ENCODE results near the gene PLEKHM1. TPM values are rescaled to one million over a fixed set of nuclear protein-coding genes. Genes with fewer than 3 reads are reported as not detected.

Gene PLEKHM1
- total and polyA plus RNA-seq, 10 donors: 7.4 to 121 (median 80.0) TPM

- no peak overlapping the region for H3K27ac ChIP-seq
- peak; percentile 71 for DNase-seq
- H3K4me1 ChIP-seq: peaks cover 0 to 47% (median 34%) of the 10 kb centered on the region in 6 donors
- peaks cover 0 to 13% (median 0%) of the 10 kb centered on the region in 7 donors for H3K27me3 ChIP-seq (replicated peaks in 1 of 7)
- intact Hi-C loops (cut with DNase I; ENCODE audit: low total_unique reads): no loop called here
- WGBS, 5 donors: 60 to 85% (median 81%) methylated on average over 5 of the region's 5 CpGs
- TF ChIP-seq POLR2A (IDR thresholded peaks at IDR 0.05): no peak
- no peak for TF ChIP-seq CTCF (IDR thresholded peaks at IDR 0.05 in 8 of 11, conservative IDR thresholded peaks at IDR 0.05 in 3 of 11)
- TF ChIP-seq POLR2AphosphoS5 (IDR thresholded peaks at IDR 0.05): no peak
- H3K36me3 ChIP-seq: peaks cover 0 to 59% (median 38%) of the 10 kb centered on the region in 6 donors
- no peaks in the 10 kb centered on the region for H3K9me3 ChIP-seq
- no peak overlapping the region for H3K4me3 ChIP-seq
These were observed 55.0 kb downstream of the PLEKHM1 start for GRCh38 chr17:45435481-45435880.

GRCh38 chr17:45433159-45433535, 57.4 kb downstream of the PLEKHM1 start:
- Histone ChIP-seq H3K36me3 (peaks cover 0 to 47% (median 23%) of the 10 kb centered on the region in 6 donors), H3K9me3 (no peaks in the 10 kb centered on the region), H3K4me3 (peak overlapping the region in 4 of 8 donors; percentile 64 to 82 (median 66)), H3K27me3 (replicated peaks in 1 of 7) (peaks cover 0 to 25% (median 0%) of the 10 kb centered on the region in 7 donors), H3K27ac (peak overlapping the region in 5 of 8 donors; percentile 69 to 93 (median 83)), H3K4me1 (peaks cover 9 to 66% (median 53%) of the 10 kb centered on the region in 6 donors)
- intact Hi-C loops (cut with DNase I; ENCODE audit: low total_unique reads): no loop called here
- no peak for DNase-seq
- 61 to 71% (median 64%) methylated on average over 2 to 4 of the region's 4 CpGs for WGBS, 5 donors
- TF ChIP-seq POLR2AphosphoS5 (IDR thresholded peaks at IDR 0.05) (no peak), POLR2A (IDR thresholded peaks at IDR 0.05) (no peak), CTCF (IDR thresholded peaks at IDR 0.05 in 8 of 11, conservative IDR thresholded peaks at IDR 0.05 in 3 of 11) (no peak)

- Histone ChIP-seq H3K4me3 (peak within 1 kb of the TSS; percentile 27 to 82 (median 63)), H3K27me3 (replicated peaks in 1 of 7) (peaks cover 0 to 25% (median 0%) of the 10 kb centered on the region in 7 donors), H3K36me3 (peaks cover 0 to 42% (median 18%) of the 10 kb centered on the region in 6 donors), H3K27ac (peak within 1 kb of the TSS; percentile 45 to 93 (median 74)), H3K9me3 (no peaks in the 10 kb centered on the region), H3K4me1 (peaks cover 14 to 72% (median 59%) of the 10 kb centered on the region in 6 donors)
- intact Hi-C loops (cut with DNase I; ENCODE audit: low total_unique reads): no loop called here
- TF ChIP-seq POLR2AphosphoS5 (IDR thresholded peaks at IDR 0.05): peak; percentile 49 to 78 (median 72)
- TF ChIP-seq POLR2A (IDR thresholded peaks at IDR 0.05): no peak
- 0 to 10% (median 2%) methylated on average over 12 to 66 of the region's 66 CpGs for WGBS, 5 donors
- peak; percentile 94 for DNase-seq
These were observed 57.9 kb downstream of the PLEKHM1 start, which contains the start of gene ARHGAP27 for GRCh38 chr17:45432405-45433158. TSS of gene ARHGAP27 (minus strand) at chr17:45432870. CDS start at chr17:45430279, 2,591 bp downstream.

- intact Hi-C loops (cut with DNase I; ENCODE audit: low total_unique reads): no loop called here
- H3K27ac ChIP-seq: peak overlapping the region; percentile 45 to 93 (median 74)
- peaks cover 0 to 25% (median 0%) of the 10 kb centered on the region in 7 donors for H3K27me3 ChIP-seq (replicated peaks in 1 of 7)
- H3K4me1 ChIP-seq: peaks cover 14 to 77% (median 63%) of the 10 kb centered on the region in 6 donors
- no peaks in the 10 kb centered on the region for H3K9me3 ChIP-seq
- peak overlapping the region; percentile 27 to 82 (median 63) for H3K4me3 ChIP-seq
- no peak for TF ChIP-seq CTCF (IDR thresholded peaks at IDR 0.05 in 8 of 11, conservative IDR thresholded peaks at IDR 0.05 in 3 of 11)
- no peak for TF ChIP-seq POLR2A (IDR thresholded peaks at IDR 0.05)
- TF ChIP-seq POLR2AphosphoS5 (IDR thresholded peaks at IDR 0.05): peak; percentile 41 to 83 (median 74)
- 0 to 1% (median 0%) methylated on average over 17 to 64 of the region's 64 CpGs for WGBS, 5 donors
- peaks cover 0 to 41% (median 10%) of the 10 kb centered on the region in 6 donors for H3K36me3 ChIP-seq
- DNase-seq: peak; percentile 96
These were observed 58.8 kb downstream of the PLEKHM1 start for GRCh38 chr17:45431531-45432404.

All from spleen (tissue), 11 donors.